Panc1 (cell line): ENCODE data around the gene PRICKLE3. TPM values are rescaled to one million over a fixed set of nuclear protein-coding genes. Genes with fewer than 3 reads are reported as not detected.

Experiments
- ATAC-seq: fragments of 200-7000 bp; cut with Tn5 transposase; 2 replicates; pipeline ENCODE4 v1.9.1; 2020; ENCODE audit warnings: mild to moderate bottlenecking, moderate library complexity
- BruUV-seq: library from RNA; stranded (reverse); fragments of 400-500 nt; replicated peaks from 2 replicates; lab custom pipeline; 2021; lab: Mats Ljungman, UMichigan
- CTCF ChIA-PET: fragments of 300-600 bp; sonication (Branson Sonifier 250); formaldehyde crosslinking; loops from one replicate; lab custom pipeline; 2022; ENCODE audit warnings: antibody characterized with exemption; lab: Charles Lee
- POLR2A ChIA-PET: fragments of 300-600 bp; sonication (Branson Sonifier 250); formaldehyde crosslinking; loops from one replicate; lab custom pipeline; 2022; ENCODE audit warnings: antibody characterized with exemption; lab: Charles Lee
- DNase-seq: peaks from one replicate; pipeline ENCODE4 v3.0.0-alpha.2; 2010; ENCODE audit warnings: low read depth, low spot score
- H3K27ac ChIP-seq: 2 replicates; pipeline ENCODE4 v1.5.1; 2011; ENCODE audit warnings: mild to moderate bottlenecking, low read length, inconsistent platforms
- H3K27me3 ChIP-seq: fragments of 200-500 bp; sonication (Bioruptor generic); 2 replicates; pipeline ENCODE4 v1.6.0; 2014; ENCODE audit warnings: low read length, inconsistent platforms; ENCODE audit not compliant: control insufficient read depth, insufficient read depth
- H3K36me3 ChIP-seq: fragments of 200-500 bp; sonication (Bioruptor generic); 2 replicates; pipeline ENCODE4 v1.5.1; 2014; ENCODE audit warnings: inconsistent platforms, mild to moderate bottlenecking, low read length, moderate library complexity; ENCODE audit not compliant: control insufficient read depth, insufficient read depth
- H3K4me1 ChIP-seq: 2 replicates; pipeline ENCODE4 v1.5.1; 2011; ENCODE audit warnings: inconsistent platforms, mild to moderate bottlenecking, low read length, moderate library complexity; ENCODE audit not compliant: control insufficient read depth, insufficient read depth
- H3K4me3 ChIP-seq, 2 experiments: 2 replicates each; pipeline ENCODE4 v1.5.1; 2011 to 2012; ENCODE audit warnings: low read depth in 2 of 2, low read length in 2 of 2, mild to moderate bottlenecking in 2 of 2, inconsistent platforms in 1 of 2, moderate library complexity in 1 of 2
- H3K9me3 ChIP-seq: fragments of 200-500 bp; sonication (Bioruptor generic); 2 replicates; pipeline ENCODE4 v1.5.1; 2014; ENCODE audit warnings: low read depth, mild to moderate bottlenecking, inconsistent platforms, low read length, moderate library complexity; ENCODE audit not compliant: control insufficient read depth, insufficient read depth
- POLR2AphosphoS5 ChIP-seq: IDR thresholded peaks from 2 replicates; pipeline ENCODE4 v1.6.1; 2012; ENCODE audit warnings: mild to moderate bottlenecking, low read depth, low read length, moderate library complexity
- SIN3A ChIP-seq: IDR thresholded peaks from 2 replicates; pipeline ENCODE4 v1.6.1; 2012; ENCODE audit warnings: low read depth, mild to moderate bottlenecking, low read length, moderate library complexity, borderline replicate concordance; ENCODE audit not compliant: insufficient read depth
- TCF7L2 ChIP-seq: IDR thresholded peaks from 2 replicates; pipeline ENCODE4 v1.6.1; 2011; ENCODE audit warnings: mild to moderate bottlenecking, low read depth, low read length, inconsistent platforms
- in situ Hi-C: cut with HindIII; loops from 2 replicates; pipeline ENCODE4 v1.10.0; 2016; ENCODE audit warnings: low sequenced_read_pairs, low pct_unique_long_range_greater_than_20kb
- intact Hi-C: fragments of 100-400 bp; cut with micrococcal nuclease; formaldehyde crosslinking; loops from one replicate; pipeline ENCODE4 v1.10.0; 2022; ENCODE audit not compliant: unreplicated experiment
- total RNA-seq: library from RNA; stranded (reverse); gene quantifications from one replicate; pipeline ENCODE4 v1.2.1, GENCODE V29; 2021; ENCODE audit not compliant: unreplicated experiment
- TF ChIP-seq, protein P1 (sequence below), 2 experiments: IDR thresholded peaks; 2 replicates each; pipeline ENCODE4 v1.6.1; 2011 to 2012; ENCODE audit warnings: low read depth in 2 of 2, control low read depth in 1 of 2, low read length in 1 of 2, mild to moderate bottlenecking in 1 of 2, moderate library complexity in 1 of 2; ENCODE audit not compliant: insufficient read depth in 1 of 2
- TF ChIP-seq, protein P2 (sequence below): fragments of 450-650 bp; IDR thresholded peaks from 2 replicates; pipeline ENCODE4 v1.5.1; 2017; ENCODE audit warnings: mild to moderate bottlenecking

PRICKLE3 gene
- total RNA-seq, 1 experiment from 2014 or later, result 40.1 TPM

GRCh38 chrX:49228185-49228584 lies 42.0 kb upstream of the PRICKLE3 start:
- H3K4me3 ChIP-seq, result no peak overlapping the region
- ChIA-PET CTCF (no interaction called here), POLR2A (no interaction called here)
- in situ Hi-C loops, result no loop called here
- no TSS peak for BruUV-seq
- no peaks in the 10 kb centered on the region for H3K9me3 ChIP-seq
- intact Hi-C loops, result no loop called here
- no peaks in the 10 kb centered on the region for H3K4me1 ChIP-seq
- DNase-seq (no peak), ATAC-seq (no peak)
- H3K36me3 ChIP-seq, result no peaks in the 10 kb centered on the region
- no peak overlapping the region for H3K27ac ChIP-seq
- TF ChIP-seq POLR2AphosphoS5, result no peak
- TF ChIP-seq TCF7L2, result no peak
- TF ChIP-seq, protein P1, sequence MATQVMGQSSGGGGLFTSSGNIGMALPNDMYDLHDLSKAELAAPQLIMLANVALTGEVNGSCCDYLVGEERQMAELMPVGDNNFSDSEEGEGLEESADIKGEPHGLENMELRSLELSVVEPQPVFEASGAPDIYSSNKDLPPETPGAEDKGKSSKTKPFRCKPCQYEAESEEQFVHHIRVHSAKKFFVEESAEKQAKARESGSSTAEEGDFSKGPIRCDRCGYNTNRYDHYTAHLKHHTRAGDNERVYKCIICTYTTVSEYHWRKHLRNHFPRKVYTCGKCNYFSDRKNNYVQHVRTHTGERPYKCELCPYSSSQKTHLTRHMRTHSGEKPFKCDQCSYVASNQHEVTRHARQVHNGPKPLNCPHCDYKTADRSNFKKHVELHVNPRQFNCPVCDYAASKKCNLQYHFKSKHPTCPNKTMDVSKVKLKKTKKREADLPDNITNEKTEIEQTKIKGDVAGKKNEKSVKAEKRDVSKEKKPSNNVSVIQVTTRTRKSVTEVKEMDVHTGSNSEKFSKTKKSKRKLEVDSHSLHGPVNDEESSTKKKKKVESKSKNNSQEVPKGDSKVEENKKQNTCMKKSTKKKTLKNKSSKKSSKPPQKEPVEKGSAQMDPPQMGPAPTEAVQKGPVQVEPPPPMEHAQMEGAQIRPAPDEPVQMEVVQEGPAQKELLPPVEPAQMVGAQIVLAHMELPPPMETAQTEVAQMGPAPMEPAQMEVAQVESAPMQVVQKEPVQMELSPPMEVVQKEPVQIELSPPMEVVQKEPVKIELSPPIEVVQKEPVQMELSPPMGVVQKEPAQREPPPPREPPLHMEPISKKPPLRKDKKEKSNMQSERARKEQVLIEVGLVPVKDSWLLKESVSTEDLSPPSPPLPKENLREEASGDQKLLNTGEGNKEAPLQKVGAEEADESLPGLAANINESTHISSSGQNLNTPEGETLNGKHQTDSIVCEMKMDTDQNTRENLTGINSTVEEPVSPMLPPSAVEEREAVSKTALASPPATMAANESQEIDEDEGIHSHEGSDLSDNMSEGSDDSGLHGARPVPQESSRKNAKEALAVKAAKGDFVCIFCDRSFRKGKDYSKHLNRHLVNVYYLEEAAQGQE (IDR thresholded peaks at IDR 0.05; ENCODE audit: insufficient read depth in 1 of 2, low read depth in 2 of 2, low read length in 1 of 2), result no peak
- TF ChIP-seq, protein P2, sequence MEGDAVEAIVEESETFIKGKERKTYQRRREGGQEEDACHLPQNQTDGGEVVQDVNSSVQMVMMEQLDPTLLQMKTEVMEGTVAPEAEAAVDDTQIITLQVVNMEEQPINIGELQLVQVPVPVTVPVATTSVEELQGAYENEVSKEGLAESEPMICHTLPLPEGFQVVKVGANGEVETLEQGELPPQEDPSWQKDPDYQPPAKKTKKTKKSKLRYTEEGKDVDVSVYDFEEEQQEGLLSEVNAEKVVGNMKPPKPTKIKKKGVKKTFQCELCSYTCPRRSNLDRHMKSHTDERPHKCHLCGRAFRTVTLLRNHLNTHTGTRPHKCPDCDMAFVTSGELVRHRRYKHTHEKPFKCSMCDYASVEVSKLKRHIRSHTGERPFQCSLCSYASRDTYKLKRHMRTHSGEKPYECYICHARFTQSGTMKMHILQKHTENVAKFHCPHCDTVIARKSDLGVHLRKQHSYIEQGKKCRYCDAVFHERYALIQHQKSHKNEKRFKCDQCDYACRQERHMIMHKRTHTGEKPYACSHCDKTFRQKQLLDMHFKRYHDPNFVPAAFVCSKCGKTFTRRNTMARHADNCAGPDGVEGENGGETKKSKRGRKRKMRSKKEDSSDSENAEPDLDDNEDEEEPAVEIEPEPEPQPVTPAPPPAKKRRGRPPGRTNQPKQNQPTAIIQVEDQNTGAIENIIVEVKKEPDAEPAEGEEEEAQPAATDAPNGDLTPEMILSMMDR, result no peak
- no peak for TF ChIP-seq SIN3A
- no peaks in the 10 kb centered on the region for H3K27me3 ChIP-seq

DNA sequence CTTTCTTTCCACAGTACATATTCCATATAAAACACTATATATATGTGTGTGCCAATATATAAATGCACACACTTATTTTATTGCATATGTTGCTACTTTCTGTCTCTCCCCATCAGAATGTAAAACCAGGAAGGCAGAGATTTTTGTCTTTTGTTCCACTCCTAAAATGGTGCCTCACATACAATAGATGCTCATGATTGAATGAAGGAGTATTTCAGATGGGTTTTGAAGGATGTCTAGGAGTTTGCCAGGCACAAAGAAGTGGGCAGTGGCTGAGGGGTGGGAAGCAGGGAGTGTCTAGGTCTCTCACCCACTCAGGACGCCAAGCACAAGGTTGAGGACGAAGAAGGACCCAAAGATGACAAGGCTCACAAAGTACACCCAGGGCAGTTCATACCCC lies 41.6 kb upstream of the PRICKLE3 start:
- ChIA-PET CTCF (no interaction called here), POLR2A (no interaction called here)
- H3K4me3 ChIP-seq, result no peak overlapping the region
- no peaks in the 10 kb centered on the region for H3K36me3 ChIP-seq
- no TSS peak for BruUV-seq
- intact Hi-C loops (no loop called here), in situ Hi-C loops (no loop called here)
- H3K27me3 ChIP-seq, result no peaks in the 10 kb centered on the region
- no peaks in the 10 kb centered on the region for H3K4me1 ChIP-seq
- no peak for TF ChIP-seq POLR2AphosphoS5
- TF ChIP-seq, protein P2, result no peak
- no peak for TF ChIP-seq TCF7L2
- TF ChIP-seq, protein P1 (IDR thresholded peaks at IDR 0.05; ENCODE audit: insufficient read depth in 1 of 2, low read depth in 2 of 2, low read length in 1 of 2), result no peak
- H3K9me3 ChIP-seq, result no peaks in the 10 kb centered on the region
- no peak overlapping the region for H3K27ac ChIP-seq
- no peak for DNase-seq
- no peak for ATAC-seq
